ENCODE measurements around the gene DPM3. TPM values are rescaled to one million over a fixed set of nuclear protein-coding genes. Genes with fewer than 3 reads are reported as not detected.

DPM3 gene
- total and polyA plus RNA-seq, 2 experiments from 2014 or later: 13.6 to 71.4 TPM

DNA sequence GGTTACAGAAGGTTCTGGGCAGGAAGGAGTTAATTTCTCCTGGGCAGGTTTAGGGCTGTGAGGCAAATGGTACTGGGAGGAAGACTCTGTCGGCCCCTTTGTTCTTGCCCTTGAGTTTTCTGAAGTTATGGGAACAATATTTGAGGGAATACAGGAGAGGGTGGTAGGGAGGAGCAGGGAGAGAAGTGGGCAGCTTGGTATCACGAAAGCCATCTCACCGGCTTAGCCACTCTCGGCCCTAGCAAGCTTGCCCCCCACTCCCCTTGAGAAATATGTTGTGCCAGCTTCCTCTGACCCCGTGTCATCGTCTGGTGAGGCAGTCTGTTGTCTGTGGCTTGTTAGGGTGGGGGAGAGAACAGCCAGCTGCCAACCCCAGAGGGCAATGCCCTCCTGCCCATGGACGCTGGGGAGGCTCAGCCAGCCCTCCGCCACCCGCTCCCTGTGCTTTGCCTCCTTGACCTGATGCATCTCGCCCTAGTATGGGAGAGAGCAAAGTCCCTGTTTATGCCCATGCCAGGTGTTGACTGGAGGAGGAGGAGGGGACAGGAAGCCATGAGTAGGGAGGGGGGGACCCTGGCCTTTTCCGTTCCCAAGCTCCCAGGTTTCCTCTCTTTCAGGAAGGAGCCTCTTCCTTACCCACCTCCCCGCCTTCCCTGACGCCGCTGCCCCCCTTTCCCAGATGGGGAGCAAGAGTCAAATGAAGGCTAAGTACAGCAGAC lies 11.4 kb downstream of the DPM3 start (continued):
- TF ChIP-seq, protein P1, sequence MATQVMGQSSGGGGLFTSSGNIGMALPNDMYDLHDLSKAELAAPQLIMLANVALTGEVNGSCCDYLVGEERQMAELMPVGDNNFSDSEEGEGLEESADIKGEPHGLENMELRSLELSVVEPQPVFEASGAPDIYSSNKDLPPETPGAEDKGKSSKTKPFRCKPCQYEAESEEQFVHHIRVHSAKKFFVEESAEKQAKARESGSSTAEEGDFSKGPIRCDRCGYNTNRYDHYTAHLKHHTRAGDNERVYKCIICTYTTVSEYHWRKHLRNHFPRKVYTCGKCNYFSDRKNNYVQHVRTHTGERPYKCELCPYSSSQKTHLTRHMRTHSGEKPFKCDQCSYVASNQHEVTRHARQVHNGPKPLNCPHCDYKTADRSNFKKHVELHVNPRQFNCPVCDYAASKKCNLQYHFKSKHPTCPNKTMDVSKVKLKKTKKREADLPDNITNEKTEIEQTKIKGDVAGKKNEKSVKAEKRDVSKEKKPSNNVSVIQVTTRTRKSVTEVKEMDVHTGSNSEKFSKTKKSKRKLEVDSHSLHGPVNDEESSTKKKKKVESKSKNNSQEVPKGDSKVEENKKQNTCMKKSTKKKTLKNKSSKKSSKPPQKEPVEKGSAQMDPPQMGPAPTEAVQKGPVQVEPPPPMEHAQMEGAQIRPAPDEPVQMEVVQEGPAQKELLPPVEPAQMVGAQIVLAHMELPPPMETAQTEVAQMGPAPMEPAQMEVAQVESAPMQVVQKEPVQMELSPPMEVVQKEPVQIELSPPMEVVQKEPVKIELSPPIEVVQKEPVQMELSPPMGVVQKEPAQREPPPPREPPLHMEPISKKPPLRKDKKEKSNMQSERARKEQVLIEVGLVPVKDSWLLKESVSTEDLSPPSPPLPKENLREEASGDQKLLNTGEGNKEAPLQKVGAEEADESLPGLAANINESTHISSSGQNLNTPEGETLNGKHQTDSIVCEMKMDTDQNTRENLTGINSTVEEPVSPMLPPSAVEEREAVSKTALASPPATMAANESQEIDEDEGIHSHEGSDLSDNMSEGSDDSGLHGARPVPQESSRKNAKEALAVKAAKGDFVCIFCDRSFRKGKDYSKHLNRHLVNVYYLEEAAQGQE (IDR thresholded peaks at IDR 0.05; ENCODE audit: unreplicated experiment): no peak
- TF ChIP-seq EZH2phosphoT487 (IDR thresholded peaks at IDR 0.05; ENCODE audit: unreplicated experiment): no peak
- TF ChIP-seq ZNF331 (CRISPR knock-in tag; IDR thresholded peaks at IDR 0.05; ENCODE audit: low read depth): no peak
- no peak for TF ChIP-seq ZNF114 (CRISPR knock-in tag; IDR thresholded peaks at IDR 0.05)
- TF ChIP-seq, protein P2, sequence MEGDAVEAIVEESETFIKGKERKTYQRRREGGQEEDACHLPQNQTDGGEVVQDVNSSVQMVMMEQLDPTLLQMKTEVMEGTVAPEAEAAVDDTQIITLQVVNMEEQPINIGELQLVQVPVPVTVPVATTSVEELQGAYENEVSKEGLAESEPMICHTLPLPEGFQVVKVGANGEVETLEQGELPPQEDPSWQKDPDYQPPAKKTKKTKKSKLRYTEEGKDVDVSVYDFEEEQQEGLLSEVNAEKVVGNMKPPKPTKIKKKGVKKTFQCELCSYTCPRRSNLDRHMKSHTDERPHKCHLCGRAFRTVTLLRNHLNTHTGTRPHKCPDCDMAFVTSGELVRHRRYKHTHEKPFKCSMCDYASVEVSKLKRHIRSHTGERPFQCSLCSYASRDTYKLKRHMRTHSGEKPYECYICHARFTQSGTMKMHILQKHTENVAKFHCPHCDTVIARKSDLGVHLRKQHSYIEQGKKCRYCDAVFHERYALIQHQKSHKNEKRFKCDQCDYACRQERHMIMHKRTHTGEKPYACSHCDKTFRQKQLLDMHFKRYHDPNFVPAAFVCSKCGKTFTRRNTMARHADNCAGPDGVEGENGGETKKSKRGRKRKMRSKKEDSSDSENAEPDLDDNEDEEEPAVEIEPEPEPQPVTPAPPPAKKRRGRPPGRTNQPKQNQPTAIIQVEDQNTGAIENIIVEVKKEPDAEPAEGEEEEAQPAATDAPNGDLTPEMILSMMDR (conservative IDR thresholded peaks at IDR 0.05; ENCODE audit: low read depth in 2 of 2): no peak
- no peak for TF ChIP-seq CREB1 (CRISPR knock-in tag; IDR thresholded peaks at IDR 0.05; ENCODE audit: low read depth)

DNA sequence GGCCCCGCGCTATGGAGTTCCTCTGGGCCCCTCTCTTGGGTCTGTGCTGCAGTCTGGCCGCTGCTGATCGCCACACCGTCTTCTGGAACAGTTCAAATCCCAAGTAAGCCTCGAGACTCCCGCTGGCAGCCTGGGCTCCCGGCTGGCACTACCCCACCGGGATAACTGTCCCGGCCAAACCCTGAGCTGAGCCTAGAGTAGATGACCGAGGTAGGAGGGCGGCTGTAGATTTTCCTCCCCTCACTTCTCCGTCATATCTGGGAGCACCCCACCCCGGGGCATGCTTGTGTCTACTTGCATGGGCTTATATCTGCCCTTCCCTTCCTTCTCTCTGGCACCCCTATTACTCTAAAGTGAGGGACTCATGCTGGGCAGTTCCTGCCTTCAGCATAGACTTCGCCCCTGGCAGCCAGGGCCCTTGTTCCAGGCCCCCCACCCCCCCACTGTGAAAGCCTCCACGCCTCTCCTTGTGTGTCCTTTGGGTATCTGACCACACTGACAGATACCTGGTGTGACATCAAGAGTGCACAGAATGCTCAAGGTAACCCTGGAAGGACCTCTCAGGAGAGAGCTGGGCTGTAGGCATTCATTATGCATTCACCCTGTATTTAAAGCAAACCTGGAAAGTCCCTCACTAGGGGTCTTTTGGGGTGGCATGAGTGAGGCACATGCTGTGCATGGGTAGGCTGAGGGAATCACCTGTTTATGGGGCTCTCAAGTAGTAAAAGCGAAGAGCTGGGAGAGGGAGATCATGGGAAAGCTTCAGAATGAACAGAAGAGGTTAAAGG lies 12.2 kb downstream of the DPM3 start:
- peaks cover 10% of the 10 kb centered on the region for H3K36me3 Mint-ChIP-seq (ENCODE audit: low read depth)
- H3K4me1 ChIP-seq (ENCODE audit: insufficient read depth): peaks cover 53% of the 10 kb centered on the region
- no peak for ATAC-seq
- H3K27me3 Mint-ChIP-seq (ENCODE audit: insufficient read depth, low read depth, poor library complexity): peaks cover 70% of the 10 kb centered on the region
- H3K79me2 ChIP-seq (replicated peaks; ENCODE audit: insufficient read depth): no peaks in the 10 kb centered on the region
- peaks cover 82% of the 10 kb centered on the region for H3K27me3 ChIP-seq (ENCODE audit: insufficient read depth)
- no peak overlapping the region for H3K27ac Mint-ChIP-seq
- H3F3A ChIP-seq (replicated peaks; ENCODE audit: low read depth): peaks cover 13% of the 10 kb centered on the region
- H3K4me2 ChIP-seq: peak overlapping the region; percentile 95
- TF ChIP-seq, protein P1 (IDR thresholded peaks at IDR 0.05; ENCODE audit: unreplicated experiment): no peak
- peak; percentile 56 for TF ChIP-seq EZH2 (IDR thresholded peaks at IDR 0.05; ENCODE audit: low read depth, unreplicated experiment)
- H2AFZ ChIP-seq: no peak overlapping the region
- no peaks in the 10 kb centered on the region for H4K20me1 ChIP-seq (replicated peaks; ENCODE audit: insufficient read depth)
- H3K27ac ChIP-seq (ENCODE audit: low read depth): no peak overlapping the region
- H3K4me3 Mint-ChIP-seq: peak overlapping the region; percentile 80
- H3K4me3 ChIP-seq: peak overlapping the region; percentile 72
- peaks cover 61% of the 10 kb centered on the region for H3K4me1 Mint-ChIP-seq
- no peaks in the 10 kb centered on the region for H3K9me2 ChIP-seq (ENCODE audit: insufficient read depth)
- H3K36me3 ChIP-seq (ENCODE audit: insufficient read depth): no peaks in the 10 kb centered on the region
- no peak for DNase-seq (ENCODE audit: low spot score)
- no peaks in the 10 kb centered on the region for H3K9me3 Mint-ChIP-seq
